ENCODE measurements around the gene RECK.

RECK gene

DNA sequence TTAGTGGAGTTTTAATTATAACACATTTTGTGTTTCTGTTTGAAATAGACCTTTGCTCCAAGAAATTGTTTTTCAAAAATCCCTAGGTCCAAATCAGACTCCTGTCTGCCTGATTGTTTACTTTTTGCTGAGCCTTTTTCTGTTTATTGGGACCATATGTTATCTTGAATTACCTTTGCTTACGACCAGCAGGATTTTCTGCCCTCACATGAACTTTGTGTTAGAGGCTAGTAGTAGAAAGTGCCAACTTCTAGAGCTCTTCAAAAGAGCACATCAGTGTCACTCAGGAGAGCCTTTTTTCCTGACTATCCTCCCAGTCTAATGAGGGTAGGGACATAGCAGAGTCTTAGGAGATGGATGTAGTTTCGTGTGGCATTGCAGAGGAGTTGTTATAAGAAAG lies 10.2 kb downstream of the RECK start:
- Histone ChIP-seq H4K20me1 (ENCODE audit: insufficient read depth, low read length) (no peaks in the 10 kb centered on the region), H3K4me1 (ENCODE audit: low read length) (0 out of 2 replicates have a peak, but pooled peaks cover 2% of the 10 kb centered on the region), H3K9me3 (replicated peaks; ENCODE audit: insufficient read depth, low read length) (no peaks in the 10 kb centered on the region), H3K79me2 (ENCODE audit: low read length) (no peaks in the 10 kb centered on the region), H3K4me2 (ENCODE audit: low read depth, low read length) (no peak overlapping the region), H3K9ac (ENCODE audit: low read length) (no peak overlapping the region), H3K9me2 (replicated peaks; ENCODE audit: insufficient read depth, low read length) (no peaks in the 10 kb centered on the region), H3K4me3 (ENCODE audit: low read length) (no peak overlapping the region), H3F3A (ENCODE audit: insufficient read depth, low read length) (no peaks in the 10 kb centered on the region), H3K36me3 (replicated peaks; ENCODE audit: insufficient read depth, low read length) (no peaks in the 10 kb centered on the region), H2AFZ (ENCODE audit: low read length) (no peak overlapping the region), H3K27ac (ENCODE audit: low read length) (no peak overlapping the region), H3K27me3 (replicated peaks; ENCODE audit: insufficient read depth, low read length) (no peaks in the 10 kb centered on the region)
- DNase-seq: no peak
- TF ChIP-seq, protein P1, sequence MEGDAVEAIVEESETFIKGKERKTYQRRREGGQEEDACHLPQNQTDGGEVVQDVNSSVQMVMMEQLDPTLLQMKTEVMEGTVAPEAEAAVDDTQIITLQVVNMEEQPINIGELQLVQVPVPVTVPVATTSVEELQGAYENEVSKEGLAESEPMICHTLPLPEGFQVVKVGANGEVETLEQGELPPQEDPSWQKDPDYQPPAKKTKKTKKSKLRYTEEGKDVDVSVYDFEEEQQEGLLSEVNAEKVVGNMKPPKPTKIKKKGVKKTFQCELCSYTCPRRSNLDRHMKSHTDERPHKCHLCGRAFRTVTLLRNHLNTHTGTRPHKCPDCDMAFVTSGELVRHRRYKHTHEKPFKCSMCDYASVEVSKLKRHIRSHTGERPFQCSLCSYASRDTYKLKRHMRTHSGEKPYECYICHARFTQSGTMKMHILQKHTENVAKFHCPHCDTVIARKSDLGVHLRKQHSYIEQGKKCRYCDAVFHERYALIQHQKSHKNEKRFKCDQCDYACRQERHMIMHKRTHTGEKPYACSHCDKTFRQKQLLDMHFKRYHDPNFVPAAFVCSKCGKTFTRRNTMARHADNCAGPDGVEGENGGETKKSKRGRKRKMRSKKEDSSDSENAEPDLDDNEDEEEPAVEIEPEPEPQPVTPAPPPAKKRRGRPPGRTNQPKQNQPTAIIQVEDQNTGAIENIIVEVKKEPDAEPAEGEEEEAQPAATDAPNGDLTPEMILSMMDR (IDR thresholded peaks at IDR 0.05; ENCODE audit: low read length): no peak
- TF ChIP-seq EZH2phosphoT487 (IDR thresholded peaks at IDR 0.05; ENCODE audit: low read length) (no peak), EZH2 (optimal IDR thresholded peaks at IDR 0.05; ENCODE audit: low read depth, low read length) (no peak)

DNA sequence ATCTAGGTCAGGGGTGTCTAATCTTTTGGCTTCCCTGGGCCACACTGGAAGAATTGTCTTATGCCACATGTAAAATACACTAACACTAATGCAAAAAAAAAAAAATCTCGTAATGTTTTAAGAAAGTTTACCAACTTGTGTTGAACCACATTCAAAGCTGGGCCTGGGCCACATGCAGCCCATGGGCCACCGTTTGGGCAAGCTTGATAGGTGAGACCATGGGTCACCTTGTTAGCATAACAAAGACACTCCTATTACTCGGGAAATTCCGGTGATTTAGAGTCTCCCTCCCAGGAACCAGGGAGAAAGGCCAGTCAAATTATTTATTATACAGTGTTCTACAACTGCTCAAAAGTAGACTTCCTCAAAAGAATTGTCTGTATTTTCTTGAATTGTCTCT lies 12.7 kb downstream of the RECK start:
- H3K9ac ChIP-seq (ENCODE audit: low read length): no peak overlapping the region
- H3K9me2 ChIP-seq (replicated peaks; ENCODE audit: insufficient read depth, low read length): no peaks in the 10 kb centered on the region
- H3K4me2 ChIP-seq (ENCODE audit: low read depth, low read length): no peak overlapping the region
- DNase-seq: no peak
- H3K4me1 ChIP-seq (ENCODE audit: low read length): no peaks in the 10 kb centered on the region
- TF ChIP-seq EZH2phosphoT487 (IDR thresholded peaks at IDR 0.05; ENCODE audit: low read length): no peak
- TF ChIP-seq, protein P1 (IDR thresholded peaks at IDR 0.05; ENCODE audit: low read length): no peak
- TF ChIP-seq EZH2 (optimal IDR thresholded peaks at IDR 0.05; ENCODE audit: low read depth, low read length): no peak
- no peak overlapping the region for H3K27ac ChIP-seq (ENCODE audit: low read length)
- no peaks in the 10 kb centered on the region for H3K9me3 ChIP-seq (replicated peaks; ENCODE audit: insufficient read depth, low read length)
- no peaks in the 10 kb centered on the region for H3K36me3 ChIP-seq (replicated peaks; ENCODE audit: insufficient read depth, low read length)
- no peak overlapping the region for H2AFZ ChIP-seq (ENCODE audit: low read length)
- no peaks in the 10 kb centered on the region for H3K79me2 ChIP-seq (ENCODE audit: low read length)
- no peaks in the 10 kb centered on the region for H3F3A ChIP-seq (ENCODE audit: insufficient read depth, low read length)
- H3K4me3 ChIP-seq (ENCODE audit: low read length): no peak overlapping the region
- H4K20me1 ChIP-seq (ENCODE audit: insufficient read depth, low read length): no peaks in the 10 kb centered on the region
- H3K27me3 ChIP-seq (replicated peaks; ENCODE audit: insufficient read depth, low read length): no peaks in the 10 kb centered on the region

DNA sequence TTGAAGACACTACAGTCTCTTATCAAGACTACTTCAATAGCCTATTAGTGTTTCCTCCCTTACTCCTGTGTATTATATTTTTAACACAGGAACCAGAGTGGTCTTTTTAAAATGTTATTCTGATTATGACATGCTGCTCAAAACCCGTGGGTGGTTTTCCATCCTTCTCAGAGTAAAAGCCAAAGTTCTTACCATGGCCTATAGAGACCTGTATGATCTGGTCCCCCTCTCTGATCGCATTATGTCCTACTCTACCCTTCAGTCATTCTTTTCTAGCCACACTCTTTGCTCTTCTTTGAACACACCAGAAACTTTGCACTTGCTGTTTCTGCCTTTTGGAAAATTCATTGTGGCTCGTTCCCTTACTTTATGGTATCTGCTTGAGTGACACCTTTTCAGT lies 13.8 kb downstream of the RECK start:
- no peaks in the 10 kb centered on the region for H3K79me2 ChIP-seq (ENCODE audit: low read length)
- no peaks in the 10 kb centered on the region for H3K27me3 ChIP-seq (replicated peaks; ENCODE audit: insufficient read depth, low read length)
- H4K20me1 ChIP-seq (ENCODE audit: insufficient read depth, low read length): no peaks in the 10 kb centered on the region
- no peak overlapping the region for H3K4me3 ChIP-seq (ENCODE audit: low read length)
- H2AFZ ChIP-seq (ENCODE audit: low read length): no peak overlapping the region
- no peak overlapping the region for H3K9ac ChIP-seq (ENCODE audit: low read length)
- no peak overlapping the region for H3K27ac ChIP-seq (ENCODE audit: low read length)
- no peak overlapping the region for H3K4me2 ChIP-seq (ENCODE audit: low read depth, low read length)
- H3K9me3 ChIP-seq (replicated peaks; ENCODE audit: insufficient read depth, low read length): no peaks in the 10 kb centered on the region
- H3F3A ChIP-seq (ENCODE audit: insufficient read depth, low read length): no peaks in the 10 kb centered on the region
- no peaks in the 10 kb centered on the region for H3K9me2 ChIP-seq (replicated peaks; ENCODE audit: insufficient read depth, low read length)
- H3K36me3 ChIP-seq (replicated peaks; ENCODE audit: insufficient read depth, low read length): no peaks in the 10 kb centered on the region
- no peaks in the 10 kb centered on the region for H3K4me1 ChIP-seq (ENCODE audit: low read length)
- no peak for DNase-seq
- TF ChIP-seq, protein P1 (IDR thresholded peaks at IDR 0.05; ENCODE audit: low read length): no peak
- TF ChIP-seq EZH2 (optimal IDR thresholded peaks at IDR 0.05; ENCODE audit: low read depth, low read length) (no peak), EZH2phosphoT487 (IDR thresholded peaks at IDR 0.05; ENCODE audit: low read length) (no peak)

Data from MM.1S (cell line).